Activated T-helper 1 cell treated with anti-CD3 and anti-CD28 coated beads, Interleukin-2, amount 50 U/mL, for 16 hours (primary cell): ENCODE data around the gene SCG2.
"Not testable (repeated sequence)": the region's sequence is repeated elsewhere in the genome, so short reads cannot be mapped to it uniquely, and the experiment has no call there.

Experiments
- DNase-seq, 2 donors: peaks; one replicate each; pipeline ENCODE4 v3.0.0-alpha.2; 2020; ENCODE audit warnings: low read depth in 1 of 2, low spot score in 1 of 2

SCG2 gene

DNA sequence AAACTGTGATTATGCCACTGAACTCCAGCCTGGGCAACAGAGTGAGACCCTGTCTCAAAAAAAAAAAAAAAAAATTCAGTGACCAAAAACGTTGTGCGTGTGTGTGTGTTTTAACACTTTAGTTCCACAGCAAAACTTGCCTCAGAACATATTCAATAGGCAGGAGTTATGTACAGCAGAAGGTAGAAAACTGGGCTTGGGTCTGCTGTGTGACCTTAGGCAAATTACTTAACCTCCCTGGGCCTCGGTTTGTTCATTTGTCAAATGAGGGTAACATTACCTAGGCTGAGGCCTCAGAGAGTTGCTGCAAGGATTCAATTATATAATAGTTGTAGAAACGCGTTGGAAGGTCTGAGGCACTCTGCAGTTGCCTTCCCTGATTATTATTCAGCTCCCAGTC is 10.3 kb upstream of the SCG2 start:
- no peak for DNase-seq

- DNase-seq = no peak
These were observed 8.9 kb upstream of the SCG2 start for GRCh38 chr2:223611061-223611460.

DNA sequence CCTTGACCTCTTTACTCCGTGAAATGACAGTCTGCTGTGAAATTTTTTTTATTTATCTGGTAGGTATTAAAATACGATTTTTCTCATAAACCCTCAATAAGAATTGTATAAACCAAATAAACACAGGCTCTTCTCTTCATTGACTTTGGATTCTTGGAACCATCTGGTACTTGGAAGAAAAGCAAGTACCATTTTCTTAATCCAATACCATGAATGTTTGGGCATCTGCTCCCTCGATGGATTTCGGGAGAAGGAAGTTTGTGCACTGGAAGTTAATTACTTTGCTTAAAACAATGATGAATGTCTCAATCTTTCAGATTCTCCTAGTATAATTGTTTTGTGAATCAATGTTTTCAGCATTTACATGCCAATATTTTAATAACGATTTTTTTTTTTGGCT is 5.3 kb upstream of the SCG2 start:
- DNase-seq = no peak

DNA sequence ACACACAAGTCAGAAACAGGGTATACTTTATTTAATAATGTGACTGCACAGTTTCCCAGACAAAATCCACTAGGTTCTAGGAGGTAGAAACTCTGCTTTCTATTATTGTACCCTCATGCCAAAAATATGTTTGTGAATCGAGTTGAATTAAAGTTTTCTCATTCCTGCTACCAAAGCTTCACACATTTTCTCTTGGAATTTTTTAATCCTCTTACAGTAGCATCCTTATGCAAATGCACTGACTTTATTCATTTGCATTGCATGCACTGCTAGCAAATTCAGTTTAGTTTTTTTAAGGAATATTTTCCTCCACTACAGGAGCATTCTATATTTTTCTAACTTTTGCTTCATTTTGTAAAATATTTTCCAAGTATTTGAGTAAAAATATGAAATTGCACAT is 4.8 kb upstream of the SCG2 start:
- no peak for DNase-seq

DNA sequence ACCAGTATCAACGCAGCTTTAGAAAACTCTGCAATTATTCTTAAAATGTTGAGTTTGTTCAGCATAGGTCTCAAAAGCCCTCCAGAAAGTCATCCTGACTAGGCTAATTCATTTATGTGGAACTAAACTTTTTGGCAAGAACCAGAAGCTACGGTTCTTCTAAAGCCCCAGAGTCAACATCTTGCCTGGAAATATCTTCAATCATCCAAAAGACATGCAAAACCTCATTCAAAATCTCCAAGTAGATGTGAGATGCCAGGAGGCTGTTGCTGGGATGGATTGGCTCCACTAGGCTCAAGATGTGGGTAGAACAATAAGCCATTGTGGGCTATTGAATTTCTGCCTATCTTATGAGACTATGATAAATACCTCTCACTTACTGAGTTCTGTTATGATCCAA is 2.1 kb upstream of the SCG2 start:
- no peak for DNase-seq

DNA sequence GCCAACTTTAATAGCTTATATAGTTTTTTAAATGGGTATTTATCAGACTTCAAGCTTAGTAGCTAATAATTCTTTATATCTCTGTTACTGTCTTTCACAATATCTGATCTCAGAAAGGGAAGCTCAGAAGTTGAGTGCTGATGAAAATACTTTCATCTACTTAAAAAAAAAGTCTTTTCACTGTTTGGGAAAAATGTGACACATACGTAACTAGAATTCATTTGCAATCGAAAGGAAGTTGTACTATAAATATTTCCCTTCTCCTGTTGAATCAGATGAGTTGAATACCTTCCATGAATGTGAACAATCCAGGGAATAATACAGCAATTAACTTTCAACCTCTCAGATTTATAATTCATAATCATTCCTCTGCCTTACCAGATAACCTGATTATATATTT is 811 bp upstream of the SCG2 start:
- DNase-seq = no peak

DNA sequence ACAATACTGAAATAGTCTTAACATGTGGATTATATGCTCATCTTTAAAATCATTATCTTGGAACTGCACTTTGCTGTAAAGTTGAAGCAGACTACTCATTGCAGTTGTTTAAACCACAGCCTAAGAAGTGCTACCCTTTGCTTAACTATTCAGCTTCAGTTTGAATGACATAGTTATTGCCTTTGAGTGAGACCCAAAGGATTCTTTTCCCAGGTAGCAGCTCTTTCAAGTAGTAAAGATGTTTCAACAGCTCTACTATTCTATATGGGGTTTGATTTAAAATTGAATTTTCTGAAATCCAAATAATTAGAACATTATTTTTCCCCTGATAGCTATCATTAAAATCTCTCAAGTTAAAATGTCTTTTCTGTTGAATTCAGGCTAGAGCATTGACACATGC is 1.1 kb downstream of the SCG2 start:
- no peak for DNase-seq

- no peak for DNase-seq
These were observed 2.4 kb downstream of the SCG2 start for GRCh38 chr2:223599640-223600380.

GRCh38 chr2:223598994-223599639 is 3.0 kb downstream of the SCG2 start:
- DNase-seq = no peak

- no peak for DNase-seq
These were observed 5.1 kb downstream of the SCG2 start for GRCh38 chr2:223597076-223597475.

DNA sequence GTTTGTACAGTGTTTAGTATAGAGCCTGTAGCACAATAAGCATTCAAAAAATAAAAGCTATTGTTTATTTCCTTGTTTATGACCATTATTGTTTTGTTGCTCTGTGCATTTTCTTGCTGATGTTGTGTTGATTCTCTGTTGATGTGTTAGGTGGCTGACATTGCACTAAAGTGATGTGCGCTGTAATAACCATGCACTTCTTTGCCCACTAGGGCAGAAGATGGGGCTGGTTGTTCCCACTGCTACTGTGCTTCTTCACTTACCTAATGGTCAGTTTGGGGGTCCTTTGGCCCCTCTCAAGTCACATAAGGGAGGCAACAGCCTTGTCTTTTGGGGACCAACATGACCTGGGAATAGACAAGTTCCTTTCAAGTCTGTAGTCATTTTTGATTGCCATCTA is 6.0 kb downstream of the SCG2 start:
- no peak for DNase-seq

DNA sequence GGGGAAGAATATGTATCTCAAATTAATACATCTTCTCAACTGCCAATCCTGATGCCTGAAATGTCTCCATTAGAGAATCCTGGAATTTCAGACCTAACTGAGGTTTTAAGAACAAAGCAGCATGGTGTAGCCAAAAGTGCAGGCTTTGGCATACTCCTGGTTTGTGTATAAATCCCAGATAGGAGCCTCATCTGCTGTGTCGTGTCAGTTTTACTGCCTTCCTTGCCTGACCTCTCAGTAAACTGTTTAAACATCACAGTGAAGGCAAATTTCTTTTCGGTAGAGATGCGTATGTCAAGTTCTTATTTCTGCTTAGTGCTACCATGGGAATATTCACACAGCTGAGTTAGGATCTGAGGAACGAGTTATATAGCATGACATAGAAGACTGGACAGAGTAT is 7.3 kb downstream of the SCG2 start:
- DNase-seq = no peak

DNA sequence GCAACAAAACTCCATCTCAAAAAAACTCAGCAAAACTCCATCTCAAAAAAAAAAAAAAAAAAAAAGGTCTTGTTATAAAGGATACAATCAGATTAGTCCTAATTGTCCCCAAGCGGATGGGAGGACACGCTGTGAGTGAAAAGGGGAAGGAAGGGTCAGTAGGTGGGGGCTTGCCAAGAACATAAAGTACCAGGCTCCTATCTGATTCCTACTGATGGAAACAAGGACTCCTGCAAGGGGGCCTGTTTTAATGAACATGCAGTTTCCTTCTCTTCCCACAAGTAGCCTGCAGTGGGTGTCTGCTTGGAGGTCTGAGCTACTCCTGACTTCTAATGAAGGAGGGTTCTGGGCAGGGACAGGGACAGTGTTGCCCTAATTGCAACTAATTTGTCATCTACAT is 7.9 kb downstream of the SCG2 start:
- no peak for DNase-seq

- not testable (repeated sequence) for DNase-seq
These were observed 9.5 kb downstream of the SCG2 start for GRCh38 chr2:223592689-223593088.

- DNase-seq = no peak
These were observed 10.6 kb downstream of the SCG2 start for GRCh38 chr2:223591596-223591995.

GRCh38 chr2:223590964-223591363 is 11.2 kb downstream of the SCG2 start:
- DNase-seq = no peak

DNA sequence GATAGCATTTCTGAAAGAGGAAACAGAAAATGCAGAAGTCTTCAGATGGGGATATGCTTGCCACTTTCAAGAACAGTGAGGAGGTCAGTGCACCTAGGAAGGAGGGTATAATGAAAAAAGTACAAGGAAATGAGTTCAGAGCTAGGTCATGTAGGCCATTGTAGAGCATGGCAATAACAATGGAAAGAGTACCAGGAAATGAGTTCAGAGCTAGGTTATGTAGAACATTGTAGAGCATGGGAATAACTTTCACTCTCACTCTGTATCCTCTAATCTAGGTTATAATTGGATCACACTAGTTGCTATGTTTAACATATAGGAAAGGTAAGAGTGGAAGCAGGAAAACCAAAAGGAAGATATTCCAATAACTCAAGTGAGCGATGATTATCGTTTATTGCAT is 12.3 kb downstream of the SCG2 start:
- no peak for DNase-seq

- DNase-seq = no peak
These were observed 13.9 kb downstream of the SCG2 start for GRCh38 chr2:223588251-223588650.

GRCh38 chr2:223587301-223587700 is 14.9 kb downstream of the SCG2 start:
- DNase-seq = no peak

- DNase-seq = no peak
These were observed 15.9 kb downstream of the SCG2 start for GRCh38 chr2:223586261-223586660.

GRCh38 chr2:223585666-223586065 is 16.5 kb downstream of the SCG2 start:
- DNase-seq = no peak

- DNase-seq = no peak
These were observed 20.2 kb downstream of the SCG2 start for GRCh38 chr2:223582001-223582400.

- no peak for DNase-seq
These were observed 21.2 kb downstream of the SCG2 start for GRCh38 chr2:223580951-223581350.
